Keratinocyte (primary cell): ENCODE results near the gene NIF3L1. TPM values are rescaled to one million over a fixed set of nuclear protein-coding genes. Genes with fewer than 3 reads are reported as not detected.
"Not testable (repeated sequence)": the region's sequence is repeated elsewhere in the genome, so short reads cannot be mapped to it uniquely, and the experiment has no call there.

Experiments used
- DNase-seq: peaks from one replicate; pipeline ENCODE4 v3.0.0-alpha.2; 2011; ENCODE audit warnings: low read depth, missing footprints, low spot score
- FAIRE-seq: peaks from 2 replicates; lab custom pipeline; 2011; peaks lifted over from hg19 to GRCh38; lab: Jason Lieb, UNC
- H2AFZ ChIP-seq: 2 replicates; pipeline ENCODE4 v1.6.0; 2012; ENCODE audit warnings: low read length, control low read depth, inconsistent platforms; ENCODE audit not compliant: control insufficient read depth
- H3K27ac ChIP-seq: 2 replicates; pipeline ENCODE4 v1.5.1; 2011; ENCODE audit warnings: low read length; ENCODE audit not compliant: control insufficient read depth, insufficient read depth
- H3K27me3 ChIP-seq: 3 replicates; pipeline ENCODE4 v1.6.0; 2011; ENCODE audit warnings: low read length; ENCODE audit not compliant: control insufficient read depth, insufficient read depth; ENCODE audit errors: extremely low read depth
- H3K36me3 ChIP-seq, 2 experiments: 2 replicates in 1 of 2; 3 replicates in 1 of 2; pipeline ENCODE4 v1.5.1; 2011; ENCODE audit warnings: low read length in 2 of 2, mild to moderate bottlenecking in 1 of 2; ENCODE audit not compliant: control insufficient read depth in 2 of 2, insufficient read depth in 2 of 2; ENCODE audit errors: extremely low read depth in 1 of 2
- H3K4me1 ChIP-seq: 3 replicates; pipeline ENCODE4 v1.5.1; 2011; ENCODE audit warnings: low read length; ENCODE audit not compliant: control insufficient read depth, insufficient read depth; ENCODE audit errors: extremely low read depth
- H3K4me2 ChIP-seq: 3 replicates; pipeline ENCODE4 v1.6.0; 2011; ENCODE audit warnings: low read depth, low read length; ENCODE audit not compliant: control insufficient read depth, insufficient read depth; ENCODE audit errors: extremely low read depth
- H3K4me3 ChIP-seq, 3 experiments: fragments of 200-600 bp in 1 of 3; sonication (generic) in 1 of 3; 2 replicates in 2 of 3; 3 replicates in 1 of 3; pipeline ENCODE4 v1.5.1; 2011 to 2016; ENCODE audit warnings: low read length in 3 of 3, mild to moderate bottlenecking in 3 of 3, control low read depth in 2 of 3, inconsistent platforms in 1 of 3, low read depth in 1 of 3, mixed read lengths in 1 of 3, mixed run types in 1 of 3, moderate library complexity in 1 of 3; ENCODE audit not compliant: control insufficient read depth in 2 of 3, insufficient read depth in 2 of 3; ENCODE audit errors: extremely low read depth in 1 of 3
- H3K79me2 ChIP-seq: 2 replicates; pipeline ENCODE4 v1.6.0; 2012; ENCODE audit warnings: low read length; ENCODE audit not compliant: control insufficient read depth, insufficient read depth
- H3K9ac ChIP-seq: 3 replicates; pipeline ENCODE4 v1.6.0; 2011; ENCODE audit warnings: low read length; ENCODE audit not compliant: control insufficient read depth, insufficient read depth; ENCODE audit errors: extremely low read depth
- H3K9me1 ChIP-seq: 3 replicates; pipeline ENCODE4 v1.6.0; 2011; ENCODE audit warnings: low read length; ENCODE audit not compliant: control insufficient read depth, insufficient read depth; ENCODE audit errors: extremely low read depth
- H3K9me3 ChIP-seq: 2 replicates; pipeline ENCODE4 v1.5.1; 2012; ENCODE audit warnings: low read depth, low read length; ENCODE audit not compliant: control insufficient read depth
- H4K20me1 ChIP-seq: 3 replicates; pipeline ENCODE4 v1.6.0; 2011; ENCODE audit warnings: low read length; ENCODE audit not compliant: control insufficient read depth, insufficient read depth; ENCODE audit errors: extremely low read depth
- EZH2 ChIP-seq: IDR thresholded peaks from one replicate; pipeline ENCODE4 v1.6.1; 2012; ENCODE audit warnings: inconsistent platforms, mild to moderate bottlenecking, low read length, moderate library complexity
- dilution Hi-C: fragments of 300-500 bp; cut with MboI; formaldehyde crosslinking; loops from one replicate; pipeline ENCODE4 v1.7.0; 2020; ENCODE audit warnings: low sequenced_read_pairs; ENCODE audit not compliant: extremely low pct_ligation_motif_present
- polyA plus RNA-seq, 5 experiments: library from polyadenylated mRNA; depleted of rRNA in 3 of 5; stranded (reverse) in 3 of 5; stranded (forward) in 1 of 5; unstranded in 1 of 5; fragments of >200 nt; gene quantifications; 1 replicate in 1 of 5; 2 replicates in 3 of 5; 3 replicates in 1 of 5; pipeline versions ENCODE4 v1.2.1 to v1.2.3, GENCODE V29; 2011 to 2012; ENCODE audit warnings: missing spikeins in 2 of 5, low read depth in 1 of 5, low replicate concordance in 1 of 5
- TF ChIP-seq, protein P1 (sequence below), 3 experiments: IDR thresholded peaks in 1 of 3; conservative IDR thresholded peaks in 1 of 3; optimal IDR thresholded peaks in 1 of 3; 2 replicates in 2 of 3; 3 replicates in 1 of 3; pipeline versions ENCODE3 to v1.5.1; 2011; ENCODE audit warnings: low read length in 3 of 3, mild to moderate bottlenecking in 3 of 3, moderate library complexity in 2 of 3, control low read depth in 1 of 3, inconsistent platforms in 1 of 3; ENCODE audit not compliant: insufficient read depth in 2 of 3; ENCODE audit errors: extremely low read depth in 1 of 3

The NIF3L1 gene
- polyA plus RNA-seq, 1 donor (not counting 4 experiments of a cell fraction or from before 2014, with no cell fraction given): 67.1 TPM

DNA sequence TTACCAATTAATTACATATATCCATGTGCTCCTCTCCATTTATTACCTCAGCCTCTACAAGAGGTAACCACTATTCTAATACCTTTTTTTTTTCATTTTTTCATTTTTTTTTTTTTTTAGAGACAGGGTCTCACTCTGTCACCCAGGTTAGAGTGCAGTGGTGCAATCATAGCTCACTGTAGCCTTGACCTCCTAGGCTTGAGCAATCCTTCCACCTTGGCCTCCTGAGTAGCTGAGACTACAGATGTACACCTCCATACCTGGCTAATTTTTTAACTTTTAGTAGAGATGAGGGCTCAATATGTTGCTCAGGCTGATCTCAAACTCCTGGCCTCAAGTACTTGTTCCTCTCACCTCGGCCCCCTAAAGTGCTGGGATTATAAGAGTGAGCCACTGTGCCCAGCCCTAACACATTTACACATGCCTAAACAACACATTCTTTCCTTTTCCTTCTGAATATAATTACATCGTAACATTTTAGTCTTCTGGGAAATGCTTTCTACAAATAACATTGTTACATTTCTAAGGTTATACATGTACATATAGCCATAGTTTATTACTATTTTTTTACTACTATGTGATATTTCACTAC lies 10.8 kb upstream of the NIF3L1 start:
- Histone ChIP-seq H3K9me1 (no peaks in the 10 kb centered on the region), H3K4me2 (no peak overlapping the region), H3K4me1 (no peaks in the 10 kb centered on the region), H3K27me3 (no peaks in the 10 kb centered on the region), H3K9me3 (no peaks in the 10 kb centered on the region), H4K20me1 (no peaks in the 10 kb centered on the region), H2AFZ (no peak overlapping the region), H3K4me3 (no peak overlapping the region), H3K27ac (no peak overlapping the region), H3K79me2 (no peaks in the 10 kb centered on the region), H3K9ac (no peak overlapping the region), H3K36me3 (peaks cover 9 to 27% of the 10 kb centered on the region in 2 experiments)
- DNase-seq (no peak), FAIRE-seq (no peak)
- TF ChIP-seq, protein P1, sequence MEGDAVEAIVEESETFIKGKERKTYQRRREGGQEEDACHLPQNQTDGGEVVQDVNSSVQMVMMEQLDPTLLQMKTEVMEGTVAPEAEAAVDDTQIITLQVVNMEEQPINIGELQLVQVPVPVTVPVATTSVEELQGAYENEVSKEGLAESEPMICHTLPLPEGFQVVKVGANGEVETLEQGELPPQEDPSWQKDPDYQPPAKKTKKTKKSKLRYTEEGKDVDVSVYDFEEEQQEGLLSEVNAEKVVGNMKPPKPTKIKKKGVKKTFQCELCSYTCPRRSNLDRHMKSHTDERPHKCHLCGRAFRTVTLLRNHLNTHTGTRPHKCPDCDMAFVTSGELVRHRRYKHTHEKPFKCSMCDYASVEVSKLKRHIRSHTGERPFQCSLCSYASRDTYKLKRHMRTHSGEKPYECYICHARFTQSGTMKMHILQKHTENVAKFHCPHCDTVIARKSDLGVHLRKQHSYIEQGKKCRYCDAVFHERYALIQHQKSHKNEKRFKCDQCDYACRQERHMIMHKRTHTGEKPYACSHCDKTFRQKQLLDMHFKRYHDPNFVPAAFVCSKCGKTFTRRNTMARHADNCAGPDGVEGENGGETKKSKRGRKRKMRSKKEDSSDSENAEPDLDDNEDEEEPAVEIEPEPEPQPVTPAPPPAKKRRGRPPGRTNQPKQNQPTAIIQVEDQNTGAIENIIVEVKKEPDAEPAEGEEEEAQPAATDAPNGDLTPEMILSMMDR (optimal IDR thresholded peaks at IDR 0.05 in 1 of 3, IDR thresholded peaks at IDR 0.05 in 1 of 3, conservative IDR thresholded peaks at IDR 0.05 in 1 of 3; ENCODE audit: extremely low read depth in 1 of 3, insufficient read depth in 2 of 3, low read length in 3 of 3): no peak
- TF ChIP-seq EZH2: no peak
- dilution Hi-C loops: no loop called here

DNA sequence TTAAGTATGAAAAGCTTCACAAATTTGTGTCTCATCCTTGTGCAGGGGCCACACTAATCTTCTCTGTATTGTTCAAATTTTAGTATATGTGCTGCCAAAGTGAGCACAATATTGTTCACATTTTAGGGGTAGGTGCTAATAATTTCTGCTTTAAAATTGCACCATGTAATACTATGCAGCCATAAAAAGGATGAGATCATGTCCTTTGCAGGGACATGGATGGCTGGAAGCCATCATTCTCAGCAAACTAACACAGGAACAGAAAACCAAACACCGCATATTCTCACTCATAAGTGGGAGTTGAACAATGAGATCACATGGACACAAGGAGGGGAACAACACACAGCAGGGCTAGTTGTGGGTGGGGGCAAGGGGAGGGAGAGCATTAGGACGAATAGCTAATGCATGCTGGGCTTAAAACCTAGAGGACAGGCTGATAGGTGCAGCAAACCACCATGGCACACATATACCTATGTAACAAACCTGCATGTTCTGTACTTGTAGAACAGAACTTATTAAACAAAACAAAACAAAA lies 7.4 kb upstream of the NIF3L1 start:
- H4K20me1 ChIP-seq, H3K4me1 ChIP-seq, H3K9me1 ChIP-seq, H3K27me3 ChIP-seq, DNase-seq, H3K27ac ChIP-seq, FAIRE-seq, dilution Hi-C loops, H3K4me2 ChIP-seq, H3K79me2 ChIP-seq, H3K9ac ChIP-seq, H3K9me3 ChIP-seq, H2AFZ ChIP-seq, H3K4me3 ChIP-seq: not testable (repeated sequence)
- peaks cover 9 to 23% of the 10 kb centered on the region in 2 experiments for H3K36me3 ChIP-seq

DNA sequence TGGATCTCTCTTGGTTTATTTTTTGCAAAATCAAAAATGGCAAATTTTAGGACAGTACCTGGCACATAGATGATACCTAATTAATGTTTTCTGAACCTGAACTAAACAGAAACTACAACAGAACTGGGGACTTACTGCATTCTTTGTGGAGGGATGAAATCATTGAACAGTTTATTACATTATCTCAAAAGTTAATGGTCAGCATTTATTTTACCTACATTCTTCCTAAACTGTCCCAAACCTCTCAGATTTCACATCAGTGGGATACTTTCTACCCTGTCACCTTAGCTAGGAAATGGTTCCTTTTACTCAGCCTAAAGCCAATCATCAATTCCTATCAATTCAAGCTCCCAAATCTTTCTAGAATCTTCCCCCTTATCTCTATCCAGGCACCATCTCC lies 10.3 kb downstream of the NIF3L1 start:
- dilution Hi-C loops: no loop called here
- H3K4me2 ChIP-seq: no peak overlapping the region
- no peaks in the 10 kb centered on the region for H3K79me2 ChIP-seq
- no peak for DNase-seq
- H2AFZ ChIP-seq: no peak overlapping the region
- H3K27me3 ChIP-seq: no peaks in the 10 kb centered on the region
- no peak for FAIRE-seq
- H3K9me3 ChIP-seq: no peaks in the 10 kb centered on the region
- TF ChIP-seq, protein P1 (optimal IDR thresholded peaks at IDR 0.05 in 1 of 3, IDR thresholded peaks at IDR 0.05 in 1 of 3, conservative IDR thresholded peaks at IDR 0.05 in 1 of 3; ENCODE audit: extremely low read depth in 1 of 3, insufficient read depth in 2 of 3, low read length in 3 of 3): no peak
- TF ChIP-seq EZH2: no peak
- no peaks in the 10 kb centered on the region for H3K4me1 ChIP-seq
- H3K36me3 ChIP-seq: peaks cover 20 to 38% of the 10 kb centered on the region in 2 experiments
- no peaks in the 10 kb centered on the region for H3K9me1 ChIP-seq
- no peak overlapping the region for H3K27ac ChIP-seq
- no peak overlapping the region for H3K9ac ChIP-seq
- no peak overlapping the region for H3K4me3 ChIP-seq
- H4K20me1 ChIP-seq: no peaks in the 10 kb centered on the region
